GM04504 (cell line): ENCODE data around the gene P2RX4.
A peak's percentile ranks its signal among the peaks of the same experiment; 100 is the strongest.
"Not testable (repeated sequence)": the region's sequence is repeated elsewhere in the genome, so short reads cannot be mapped to it uniquely, and the experiment has no call there.

ENCODE experiments used
- DNase-seq: peaks from one replicate; pipeline ENCODE4 v3.0.0-alpha.2; 2012; ENCODE audit warnings: low read depth

P2RX4 gene

DNA sequence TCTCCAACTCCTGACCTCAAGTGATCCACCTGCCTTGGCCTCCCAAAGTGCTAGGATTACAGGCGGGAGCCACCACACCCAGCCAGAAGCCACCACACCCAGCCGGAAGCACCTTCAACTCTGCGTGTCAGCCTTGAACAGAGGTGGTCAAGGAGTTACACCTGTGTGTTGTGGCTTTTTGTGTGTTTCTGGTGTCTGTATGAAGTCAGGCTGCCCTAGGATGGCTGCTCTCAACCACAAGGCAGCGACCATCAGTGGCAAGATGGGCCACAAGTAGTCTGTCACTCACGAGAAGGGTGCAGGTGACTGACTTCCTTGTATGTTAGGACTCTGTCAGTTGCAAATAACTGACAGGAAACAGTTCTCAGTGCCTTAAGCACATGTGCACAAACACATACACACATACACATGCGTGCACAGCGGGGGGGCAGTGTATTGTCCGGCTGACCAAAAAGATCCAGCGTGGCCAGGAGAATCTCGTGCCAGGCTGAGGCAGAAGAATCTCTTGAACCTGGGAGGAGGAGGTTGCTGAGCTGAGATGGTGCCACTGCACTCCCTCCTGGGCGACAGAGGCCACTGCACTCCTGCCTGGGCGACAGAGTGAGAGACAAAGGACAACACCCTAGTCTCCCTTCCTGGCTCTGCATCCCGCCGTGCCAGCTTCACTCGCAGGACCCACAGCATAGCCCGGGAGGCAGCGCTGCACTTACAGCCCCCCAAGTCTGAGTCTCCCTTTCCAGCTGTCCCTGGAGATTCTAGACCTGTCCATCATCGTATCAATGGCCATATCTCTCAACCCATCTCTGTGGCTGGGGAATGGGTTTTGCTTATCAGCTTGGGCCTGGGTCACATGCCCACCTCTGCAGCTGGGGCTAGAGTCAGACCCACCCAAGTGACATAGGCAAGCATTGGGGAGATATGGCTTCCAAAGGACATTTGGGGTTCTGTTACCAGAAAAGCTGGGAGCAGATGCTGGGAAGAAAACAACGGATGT, 13.7 kb downstream of the P2RX4 start:
- DNase-seq: no peak

DNA sequence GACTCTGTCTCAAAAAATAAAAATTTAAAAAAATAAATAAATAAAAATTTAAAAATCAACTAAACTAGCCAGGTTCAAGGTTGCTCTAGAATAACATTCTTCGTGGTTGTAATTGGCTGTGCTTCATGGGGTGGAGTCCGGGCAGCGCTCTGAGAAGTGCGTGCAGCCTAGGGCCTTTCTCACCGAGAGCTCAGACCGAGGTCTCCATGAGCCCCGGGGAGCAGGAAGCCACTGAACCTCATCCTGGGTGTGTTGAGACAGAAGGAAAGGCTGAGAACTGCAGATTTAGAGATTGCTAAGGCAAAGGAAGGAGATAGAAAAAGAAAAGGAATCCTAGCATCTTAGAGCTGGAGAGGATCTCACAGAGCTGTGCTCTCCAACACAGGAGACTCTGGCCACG, 14.7 kb downstream of the P2RX4 start:
- no peak for DNase-seq

DNA sequence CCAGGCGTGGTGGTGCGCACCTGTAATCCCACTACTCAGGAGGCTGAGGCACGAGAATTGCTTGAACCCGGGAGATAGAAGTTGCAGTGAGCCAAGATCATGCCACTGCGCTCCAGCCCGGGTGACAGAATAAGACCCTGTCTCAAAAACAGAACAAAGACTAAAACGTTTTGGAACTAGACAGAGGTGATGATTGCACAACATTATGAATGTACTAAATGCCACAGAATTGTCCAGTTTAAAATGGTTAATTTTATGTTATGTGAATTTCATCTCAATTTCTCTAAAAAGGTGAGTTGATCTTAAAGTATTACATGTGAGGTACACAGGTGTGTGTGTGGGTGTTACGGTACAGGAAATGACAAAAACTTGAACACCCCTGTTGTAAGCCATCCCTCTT, 16.5 kb downstream of the P2RX4 start:
- no peak for DNase-seq

DNA sequence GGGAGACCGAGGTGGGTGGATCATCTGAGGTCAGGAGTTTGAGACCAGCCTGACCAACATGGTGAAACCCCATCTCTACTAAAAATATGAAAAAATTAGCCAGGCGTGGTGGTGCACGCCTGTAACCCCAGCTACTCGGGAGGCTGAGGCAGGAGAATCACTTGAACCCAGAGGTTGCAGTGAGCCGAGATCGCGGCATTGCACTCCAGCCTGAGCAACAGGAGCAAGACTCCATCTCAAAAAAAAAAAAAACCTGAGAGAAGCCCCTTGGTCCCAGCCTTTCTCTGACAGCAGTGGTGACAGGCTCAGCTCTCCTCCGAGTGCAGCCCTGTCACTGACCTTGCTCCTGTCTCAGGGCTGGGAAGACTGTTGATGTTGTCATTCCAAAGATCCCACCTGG, 16.9 kb downstream of the P2RX4 start:
- DNase-seq: not testable (repeated sequence)

DNA sequence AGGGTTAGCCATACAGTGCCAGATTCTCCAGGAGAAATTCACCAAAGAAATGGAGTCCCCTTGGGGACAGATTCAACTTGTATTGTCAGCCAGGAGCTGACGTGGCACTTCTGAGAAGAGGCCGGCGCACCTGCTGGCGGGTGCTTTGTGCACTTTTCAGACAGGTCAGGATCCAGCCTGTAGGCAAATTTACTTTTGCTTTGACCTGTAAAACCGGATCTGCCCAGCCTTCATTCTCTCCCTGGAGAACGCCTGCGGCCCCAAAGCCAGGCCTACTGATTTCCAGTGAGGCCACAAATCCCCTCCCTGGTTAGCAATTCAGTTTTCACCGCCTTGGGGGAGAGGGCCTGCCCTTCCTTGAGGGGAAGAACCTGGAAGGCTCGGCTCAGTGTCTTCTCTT, 17.4 kb downstream of the P2RX4 start:
- DNase-seq: no peak

DNA sequence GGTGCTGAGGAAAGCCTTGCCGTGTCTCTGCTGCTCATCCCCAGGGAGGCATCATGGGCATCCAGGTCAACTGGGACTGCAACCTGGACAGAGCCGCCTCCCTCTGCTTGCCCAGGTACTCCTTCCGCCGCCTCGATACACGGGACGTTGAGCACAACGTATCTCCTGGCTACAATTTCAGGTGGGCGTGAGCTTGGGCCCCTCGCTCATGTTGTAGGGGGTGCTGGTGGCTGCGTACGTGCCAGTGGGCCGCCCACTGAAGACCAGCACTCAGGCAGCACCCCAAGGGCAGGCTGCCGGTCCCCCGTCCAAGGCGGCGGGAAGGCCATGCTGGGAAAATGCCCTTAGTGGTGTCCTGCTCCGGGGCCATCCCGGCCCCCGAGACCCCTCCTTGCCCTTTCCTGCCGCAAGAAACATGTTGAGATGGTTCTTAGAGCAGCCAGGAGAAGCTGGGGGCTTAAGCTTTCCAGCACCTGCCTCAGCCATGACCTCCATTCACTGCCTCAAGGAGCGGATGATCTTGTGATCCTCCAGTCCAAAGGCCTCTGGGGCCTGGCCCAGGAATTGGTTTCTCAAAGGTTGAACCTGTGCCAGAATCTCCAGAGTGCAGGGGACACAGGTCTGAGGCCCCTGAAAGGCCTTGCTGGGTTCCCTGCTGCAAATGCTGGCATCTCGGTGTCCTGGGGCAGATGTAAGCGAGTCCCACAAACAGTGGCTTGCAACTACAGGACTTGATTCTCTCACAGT, 19.2 kb downstream of the P2RX4 start:
- no peak for DNase-seq

DNA sequence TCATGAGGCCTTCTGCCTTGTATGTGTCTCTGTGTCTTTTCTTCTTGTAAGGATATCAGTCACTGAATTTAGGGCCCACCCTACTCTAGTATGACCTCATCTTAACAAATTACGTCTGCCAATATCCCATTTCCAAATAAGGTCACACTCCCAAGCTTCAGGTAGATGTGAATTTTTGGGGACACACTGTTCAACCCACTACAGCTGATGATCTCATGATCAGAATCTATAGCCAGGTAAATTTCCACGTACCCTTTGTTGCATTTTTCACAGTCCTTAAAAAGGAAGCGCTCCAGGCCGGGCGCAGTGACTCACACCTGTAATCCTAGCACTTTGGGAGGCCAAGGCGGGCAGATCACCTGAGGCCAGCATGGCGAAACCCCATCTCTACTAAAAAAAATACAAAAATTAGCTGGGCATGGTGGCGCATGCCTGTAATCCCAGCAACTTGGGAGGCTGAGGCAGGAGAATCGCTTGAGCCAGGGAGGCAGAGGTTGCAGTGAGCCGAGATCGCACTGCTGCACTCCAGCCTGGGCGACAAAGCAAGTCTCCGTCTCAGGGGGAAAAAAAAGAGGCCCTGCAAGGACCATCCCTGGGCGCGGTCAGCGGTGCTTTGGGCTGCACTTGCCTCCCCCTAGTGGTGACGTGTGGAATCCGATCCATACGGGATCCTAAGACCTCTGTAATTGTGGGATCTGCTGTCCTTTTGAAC, 20.1 kb downstream of the P2RX4 start:
- DNase-seq: peak; percentile 38

DNA sequence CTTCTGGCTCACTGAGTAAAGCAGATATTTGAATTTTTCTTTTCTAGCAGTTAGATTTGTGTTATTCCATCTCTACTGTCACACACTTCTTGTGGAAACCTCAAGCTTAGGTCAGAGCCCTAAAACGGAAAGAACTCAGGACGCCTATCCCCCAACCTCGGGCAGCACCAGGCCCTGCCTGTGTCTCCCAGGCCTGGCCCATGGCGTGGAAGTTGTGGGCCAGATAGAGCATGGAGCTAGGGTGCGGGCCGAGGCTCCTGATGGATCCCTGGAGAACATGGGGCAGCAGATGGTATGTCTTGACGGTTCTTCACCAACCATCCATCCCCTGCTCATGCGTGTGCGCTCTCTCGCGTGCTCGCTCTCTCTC, 20.6 kb downstream of the P2RX4 start:
- DNase-seq: no peak

DNA sequence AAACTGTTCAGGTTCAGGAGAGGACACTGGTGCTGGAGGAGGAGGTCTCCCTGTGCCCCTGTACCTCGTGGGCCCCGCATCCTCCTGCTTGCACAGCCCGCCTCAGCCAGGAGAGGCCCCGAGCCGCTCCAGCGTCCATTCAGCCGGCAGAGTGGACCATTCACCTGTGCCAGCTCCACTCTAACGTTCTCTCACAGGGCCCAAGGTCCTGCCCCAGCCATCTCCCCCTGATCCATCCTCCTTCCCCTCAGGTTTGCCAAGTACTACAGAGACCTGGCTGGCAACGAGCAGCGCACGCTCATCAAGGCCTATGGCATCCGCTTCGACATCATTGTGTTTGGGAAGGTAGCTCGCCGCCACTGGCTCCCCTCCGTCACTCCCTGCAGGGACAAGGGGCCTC, 22.2 kb downstream of the P2RX4 start:
- no peak for DNase-seq

DNA sequence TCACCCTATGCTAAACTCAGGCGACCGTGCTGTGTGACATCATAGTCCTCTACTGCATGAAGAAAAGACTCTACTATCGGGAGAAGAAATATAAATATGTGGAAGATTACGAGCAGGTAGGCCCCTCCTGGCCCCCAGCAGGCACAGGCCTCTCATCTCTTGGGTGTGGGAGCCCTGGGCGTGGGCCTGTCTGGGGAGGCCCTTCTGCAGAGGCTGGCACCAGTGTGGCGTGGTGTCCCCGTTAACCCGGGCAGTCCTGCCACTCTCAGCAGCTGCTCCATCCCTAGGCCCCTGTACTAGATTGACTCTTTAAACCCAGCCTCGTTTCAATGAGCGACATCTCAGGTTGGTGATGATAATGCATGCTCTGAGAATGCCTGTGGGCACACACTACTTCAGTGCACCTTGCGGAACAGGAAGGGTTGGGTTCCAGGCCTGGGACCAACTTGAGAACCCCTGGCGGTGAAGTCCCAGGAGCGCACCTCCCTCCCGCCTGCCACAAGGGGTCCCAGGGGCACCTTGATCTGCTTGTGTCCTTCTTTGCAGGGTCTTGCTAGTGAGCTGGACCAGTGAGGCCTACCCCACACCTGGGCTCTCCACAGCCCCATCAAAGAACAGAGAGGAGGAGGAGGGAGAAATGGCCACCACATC, 23.2 kb downstream of the P2RX4 start:
- no peak for DNase-seq

DNA sequence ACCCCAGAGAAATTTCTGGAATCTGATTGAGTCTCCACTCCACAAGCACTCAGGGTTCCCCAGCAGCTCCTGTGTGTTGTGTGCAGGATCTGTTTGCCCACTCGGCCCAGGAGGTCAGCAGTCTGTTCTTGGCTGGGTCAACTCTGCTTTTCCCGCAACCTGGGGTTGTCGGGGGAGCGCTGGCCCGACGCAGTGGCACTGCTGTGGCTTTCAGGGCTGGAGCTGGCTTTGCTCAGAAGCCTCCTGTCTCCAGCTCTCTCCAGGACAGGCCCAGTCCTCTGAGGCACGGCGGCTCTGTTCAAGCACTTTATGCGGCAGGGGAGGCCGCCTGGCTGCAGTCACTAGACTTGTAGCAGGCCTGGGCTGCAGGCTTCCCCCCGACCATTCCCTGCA, 23.7 kb downstream of the P2RX4 start:
- no peak for DNase-seq

DNA sequence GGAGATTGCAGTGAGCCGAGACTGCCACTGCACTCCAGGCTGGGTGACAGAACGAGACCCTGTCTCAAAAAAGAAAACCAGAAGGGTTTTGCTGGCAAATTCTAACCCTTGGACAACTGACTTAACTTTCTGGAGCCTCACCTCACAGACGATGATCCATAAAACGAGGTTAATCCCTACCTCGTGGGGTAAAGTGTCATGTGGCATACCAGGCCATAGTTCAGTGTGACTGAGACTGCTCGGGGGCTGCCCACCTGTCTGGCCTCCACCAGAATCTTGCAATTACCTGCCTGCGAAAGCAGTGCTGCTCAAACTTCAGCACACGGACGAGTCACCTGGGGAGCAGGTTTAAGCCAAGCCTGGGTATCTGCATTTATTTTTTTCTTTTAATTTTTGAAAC, 26.8 kb downstream of the P2RX4 start:
- DNase-seq: no peak

DNA sequence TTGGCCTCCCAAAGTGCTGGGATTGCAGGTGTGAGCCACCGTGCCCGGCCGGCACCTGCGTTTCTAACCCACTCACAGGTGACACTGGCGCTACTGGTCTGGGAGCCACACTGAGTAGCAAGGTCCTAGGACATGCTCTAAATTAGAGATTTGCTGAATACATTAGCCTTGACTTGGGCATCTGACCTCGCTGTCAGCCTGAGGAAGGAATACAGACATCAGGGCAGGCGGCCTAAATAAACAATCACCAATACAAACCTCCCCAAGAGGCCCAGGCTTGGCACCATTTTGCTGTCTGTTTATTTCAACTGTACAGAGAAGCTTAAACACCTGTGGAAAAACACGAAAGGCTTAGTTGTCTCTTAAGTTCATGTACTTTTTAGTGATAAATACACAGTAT, 27.5 kb downstream of the P2RX4 start:
- DNase-seq: no peak

DNA sequence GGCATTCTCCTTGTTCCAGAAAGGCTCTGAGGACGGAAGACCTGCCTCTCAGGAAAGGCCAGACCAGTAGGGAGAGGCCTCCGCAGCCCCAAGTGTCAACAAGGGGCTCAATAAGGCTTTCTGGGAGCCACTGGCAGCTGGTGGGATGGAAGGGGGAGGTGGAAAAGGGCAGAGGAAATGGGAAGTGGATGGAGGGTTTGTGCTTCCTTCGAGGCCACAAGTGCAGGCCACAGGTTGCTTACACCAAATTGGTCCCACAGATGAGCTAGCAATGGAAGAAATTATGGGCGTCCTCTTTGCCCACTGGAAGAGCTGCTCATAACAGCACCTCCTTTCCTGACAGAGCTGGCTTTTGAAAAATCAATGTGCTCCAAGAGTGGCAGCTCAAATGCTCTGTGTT, 28.2 kb downstream of the P2RX4 start:
- no peak for DNase-seq

DNA sequence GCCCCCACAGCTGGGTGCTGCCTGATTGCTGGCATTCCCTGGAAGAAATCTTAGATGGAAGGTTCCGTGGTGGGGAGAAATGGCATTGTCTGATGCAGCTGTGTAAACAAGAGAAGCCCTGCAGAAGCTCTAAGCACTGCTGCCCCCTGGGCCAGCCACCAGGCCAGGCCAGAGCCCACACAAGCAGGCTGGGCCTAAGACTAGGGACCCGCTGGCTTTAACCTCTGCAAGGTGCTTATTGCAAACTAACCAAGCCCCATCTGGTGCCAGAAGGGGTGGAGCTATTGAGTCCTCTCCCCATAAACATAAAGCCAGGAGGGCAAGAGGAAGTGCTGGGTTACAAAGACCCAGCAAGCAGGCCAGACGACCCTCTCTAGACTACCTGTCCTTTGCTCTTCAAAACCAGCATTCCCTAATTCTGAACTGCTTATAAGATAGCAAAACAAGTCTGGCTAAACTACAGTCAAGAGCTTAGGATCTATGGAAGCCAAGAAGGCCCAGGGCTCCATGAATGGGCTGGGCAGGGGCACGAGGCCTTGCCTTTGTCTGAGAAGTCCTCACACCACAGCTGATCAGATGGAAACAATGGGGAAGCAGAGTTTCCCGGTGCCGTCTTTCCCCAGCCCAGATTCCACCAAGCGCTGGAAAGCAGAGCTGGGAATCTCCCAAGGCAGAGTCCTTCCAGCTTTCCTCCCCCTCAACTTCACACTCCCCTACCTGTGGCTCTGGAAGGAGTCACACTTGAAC, 28.8 kb downstream of the P2RX4 start:
- no peak for DNase-seq

DNA sequence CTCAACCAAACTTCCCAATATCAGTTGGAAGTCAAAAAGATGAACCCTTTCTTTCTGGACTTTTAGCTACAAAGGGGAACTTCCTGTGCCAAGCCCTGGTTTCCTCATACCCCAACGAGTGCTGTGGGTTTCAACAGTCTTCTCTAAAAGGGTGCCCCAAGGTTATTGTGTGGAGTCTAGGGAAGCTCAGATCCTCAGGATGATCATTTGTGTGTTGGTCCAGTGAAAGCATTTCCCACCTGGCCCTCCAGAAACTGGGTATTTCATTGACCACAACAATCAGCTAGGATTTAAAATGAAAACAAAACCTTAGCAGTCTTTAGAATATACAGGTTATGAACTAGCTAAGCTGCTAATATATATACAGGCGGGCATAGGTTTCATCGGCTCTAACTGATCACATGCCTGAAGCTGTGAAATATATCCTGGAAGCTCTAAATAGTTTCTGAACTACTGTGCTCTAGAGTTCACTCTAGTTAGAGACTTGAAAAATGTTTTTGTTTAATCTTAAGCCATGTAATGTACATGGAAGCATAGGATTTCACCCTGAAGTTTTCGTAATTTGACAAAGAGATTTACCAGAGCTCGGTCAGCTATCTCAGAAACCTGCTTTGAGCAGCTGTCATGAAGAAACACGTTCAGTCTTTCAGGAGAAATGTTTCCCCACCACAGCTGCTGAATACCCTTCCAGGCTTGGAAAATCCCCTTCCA, 29.6 kb downstream of the P2RX4 start:
- no peak for DNase-seq

DNA sequence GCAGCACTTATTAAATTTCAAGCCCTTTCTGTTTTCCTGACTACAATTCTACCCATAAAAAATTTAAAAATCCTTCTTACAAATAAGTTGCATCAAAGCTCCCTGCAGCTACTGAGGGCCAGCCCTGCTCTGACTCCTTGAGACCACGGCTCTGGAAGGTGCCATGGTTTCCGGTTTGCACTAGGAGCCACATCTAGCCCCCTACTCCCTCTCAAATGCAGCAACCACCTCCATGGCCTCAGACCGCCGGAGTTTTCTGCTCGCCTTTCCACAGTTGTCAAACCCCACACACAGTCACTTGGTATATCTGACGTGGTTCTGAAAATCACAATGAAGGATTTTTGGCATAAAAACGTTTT, 30.1 kb downstream of the P2RX4 start:
- no peak for DNase-seq

DNA sequence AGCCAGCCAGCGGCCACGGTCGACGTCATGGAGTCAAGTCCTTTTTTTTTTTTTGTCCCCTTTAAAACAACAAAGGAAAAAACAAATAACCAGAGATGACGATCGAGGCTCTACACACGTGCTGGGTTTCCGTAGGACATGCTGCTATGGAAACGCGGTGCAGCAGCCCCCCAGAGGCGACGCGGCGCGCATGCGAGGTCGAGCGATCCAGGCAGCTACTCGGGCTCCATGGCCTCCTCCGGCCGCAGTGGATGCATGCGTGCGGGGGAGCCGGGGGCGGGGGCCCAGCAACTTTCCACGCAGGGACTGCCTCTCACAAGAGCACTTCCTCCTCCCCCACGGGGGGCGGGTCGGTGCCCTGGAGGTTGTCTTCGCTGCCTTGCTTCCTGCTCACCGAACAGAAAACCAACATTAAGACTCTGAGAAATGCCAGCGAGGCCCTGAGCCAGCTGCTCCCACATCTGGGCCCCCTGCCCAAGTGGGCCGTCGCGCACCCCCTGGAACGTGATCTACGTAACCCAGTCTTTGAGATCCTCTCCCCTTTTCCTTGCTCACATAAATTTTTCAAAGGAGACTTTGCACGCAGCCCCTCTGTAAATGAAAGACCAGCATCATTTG, 30.7 kb downstream of the P2RX4 start:
- no peak for DNase-seq

DNA sequence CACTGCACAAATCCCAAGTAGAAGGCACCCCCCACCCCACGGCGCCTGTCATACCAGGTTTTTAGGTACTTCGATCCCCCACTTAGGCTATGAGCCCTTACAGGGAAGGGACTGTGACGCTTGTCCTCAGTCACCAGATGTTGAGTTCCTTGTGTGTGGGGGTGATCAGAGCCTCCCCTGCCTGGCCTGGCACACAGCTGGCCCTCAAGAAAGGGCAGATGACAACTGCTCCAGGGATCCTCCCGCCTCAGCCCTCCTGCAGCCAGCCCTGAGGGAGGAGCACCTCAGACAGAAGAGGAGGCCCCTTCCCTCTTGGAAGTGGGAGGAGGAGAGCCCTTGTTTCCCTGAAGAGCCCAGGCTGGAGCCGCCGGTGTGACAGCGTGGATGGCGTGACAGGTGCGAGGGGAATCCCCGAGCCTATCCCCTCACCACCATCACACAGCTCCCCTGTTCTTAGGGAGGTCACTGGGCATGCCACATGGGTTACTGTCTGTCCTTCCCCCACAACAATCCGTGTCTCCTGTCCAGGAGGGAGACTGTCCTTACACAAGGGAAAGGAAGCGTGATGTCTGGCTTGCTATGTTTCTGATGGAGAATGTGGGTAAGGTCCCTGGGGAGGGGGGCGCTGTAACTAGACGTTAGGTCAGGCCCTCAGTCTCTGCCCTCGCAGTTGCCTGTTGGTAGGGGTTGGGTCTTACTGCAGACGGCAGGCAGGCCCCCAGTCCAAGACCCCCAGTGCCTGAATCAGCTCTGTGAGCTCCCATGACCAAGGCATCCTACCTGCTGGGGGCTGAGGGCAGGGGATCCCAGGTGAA, 31.4 kb downstream of the P2RX4 start:
- DNase-seq: no peak

DNA sequence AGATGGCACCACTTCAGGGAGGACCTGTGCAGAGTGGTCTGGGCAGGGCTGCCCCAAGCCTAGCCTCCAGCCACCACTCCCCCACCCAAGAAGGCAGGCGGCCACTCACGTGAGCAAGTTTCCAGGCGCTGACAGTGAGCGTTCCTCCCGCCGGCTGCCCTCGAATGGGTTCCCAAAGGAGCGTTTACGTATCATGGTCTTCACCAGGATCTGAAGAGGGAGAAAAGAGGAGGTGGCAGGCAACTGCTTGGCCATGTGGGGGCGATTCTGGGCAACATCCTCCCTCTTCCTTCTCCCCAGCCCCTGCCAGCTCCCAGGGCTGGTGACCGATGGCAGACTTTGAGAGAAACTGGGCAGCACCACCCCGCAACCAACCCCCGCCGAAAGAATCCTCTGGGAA, 35.1 kb downstream of the P2RX4 start:
- no peak for DNase-seq
